HEK293 (cell line): ENCODE results near the gene TMEM174.

Experiments used
- BCL11B ChIP-seq: fragments of 450-650 bp; formaldehyde crosslinking; IDR thresholded peaks from 2 replicates; pipeline ENCODE4 v1.5.1; 2016; ENCODE audit warnings: low read depth, missing biosample characterization, missing genetic modification characterization
- CTCF ChIP-seq: fragments of 450-650 bp; formaldehyde crosslinking; IDR thresholded peaks from 2 replicates; pipeline ENCODE4 v1.5.1; 2016; ENCODE audit warnings: missing biosample characterization, missing genetic modification characterization
- KLF10 ChIP-seq: fragments of 450-650 bp; IDR thresholded peaks from 2 replicates; pipeline ENCODE4 v1.5.1; 2018; ENCODE audit warnings: missing biosample characterization, mild to moderate bottlenecking, missing genetic modification characterization
- YY1 ChIP-seq: fragments of 450-650 bp; formaldehyde crosslinking; IDR thresholded peaks from 2 replicates; pipeline ENCODE4 v1.5.1; 2018; ENCODE audit warnings: missing biosample characterization, missing genetic modification characterization
- ZNF148 ChIP-seq: fragments of 450-650 bp; formaldehyde crosslinking; IDR thresholded peaks from 2 replicates; pipeline ENCODE4 v1.5.0; 2017; ENCODE audit warnings: missing biosample characterization, missing genetic modification characterization, borderline replicate concordance
- ZNF157 ChIP-seq: fragments of 450-650 bp; formaldehyde crosslinking; IDR thresholded peaks from 2 replicates; pipeline ENCODE4 v1.5.1; 2016; ENCODE audit warnings: missing biosample characterization, missing genetic modification characterization
- ZNF274 ChIP-seq, 2 experiments: fragments of 200-500 bp in 1 of 2; fragments of 450-650 bp in 1 of 2; sonication (Bioruptor generic) in 1 of 2; formaldehyde crosslinking in 1 of 2; IDR thresholded peaks; 2 replicates each; pipeline versions ENCODE4 v1.5.1 to v1.6.1; 2014 to 2016; ENCODE audit warnings: borderline replicate concordance in 1 of 2, inconsistent platforms in 1 of 2, low read length in 1 of 2, missing biosample characterization in 1 of 2, missing genetic modification characterization in 1 of 2
- ZNF664 ChIP-seq: fragments of 450-650 bp; formaldehyde crosslinking; IDR thresholded peaks from 2 replicates; pipeline ENCODE4 v1.5.1; 2016; ENCODE audit warnings: missing biosample characterization, missing genetic modification characterization
- ZNF776 ChIP-seq: fragments of 450-650 bp; formaldehyde crosslinking; IDR thresholded peaks from 2 replicates; pipeline ENCODE4 v1.5.0; 2017; ENCODE audit warnings: missing biosample characterization, missing genetic modification characterization, borderline replicate concordance

GRCh38 chr5:73126381-73126780 is 46.6 kb upstream of the TMEM174 start:
- TF ChIP-seq CTCF (tag by site-specific recombination): no peak
- no peak for TF ChIP-seq ZNF274 (IDR thresholded peaks at IDR 0.05; ENCODE audit: low read length)
- TF ChIP-seq ZNF274 (tag by site-specific recombination; IDR thresholded peaks at IDR 0.05; ENCODE audit: borderline replicate concordance): no peak
- no peak for TF ChIP-seq ZNF664
- no peak for TF ChIP-seq BCL11B (tag by site-specific recombination)
- no peak for TF ChIP-seq ZNF776
- no peak for TF ChIP-seq YY1 (tag by site-specific recombination)
- TF ChIP-seq KLF10 (tag by site-specific recombination): no peak
- TF ChIP-seq ZNF157 (tag by site-specific recombination): no peak
- TF ChIP-seq ZNF148 (tag by site-specific recombination): no peak
